Occipital lobe (tissue), 2 donors: Measurements from ENCODE around the gene LSM3. TPM values are rescaled to one million over a fixed set of nuclear protein-coding genes. Genes with fewer than 3 reads are reported as not detected.

Experiments
- DNase-seq: peaks from one replicate; lab custom pipeline; 2025; lab: John Stamatoyannopoulos, UW
- total RNA-seq: library from RNA; depleted of rRNA; stranded (reverse); fragments of >200 nt; gene quantifications from one replicate; pipeline ENCODE4 v1.2.3, GENCODE V29; 2014

Gene LSM3
- total RNA-seq, 1 donor from 2014 or later: 11.1 TPM

- DNase-seq: no peak
These were observed 61.3 kb downstream of the LSM3 start for GRCh38 chr3:14239940-14240339.

- no peak for DNase-seq
These were observed 61.7 kb downstream of the LSM3 start for GRCh38 chr3:14240366-14240765.

GRCh38 chr3:14241716-14242115 is 63.1 kb downstream of the LSM3 start:
- DNase-seq: no peak

GRCh38 chr3:14242490-14243311 is 64.1 kb downstream of the LSM3 start:
- DNase-seq: no peak

- DNase-seq: no peak
These were observed 65.2 kb downstream of the LSM3 start for GRCh38 chr3:14243782-14244181.

- DNase-seq: no peak
These were observed 66.1 kb downstream of the LSM3 start for GRCh38 chr3:14244521-14245247.

- DNase-seq: no peak
These were observed 66.6 kb downstream of the LSM3 start for GRCh38 chr3:14245248-14245639.

- DNase-seq: no peak
These were observed 67.2 kb downstream of the LSM3 start for GRCh38 chr3:14245822-14246221.

GRCh38 chr3:14246414-14246813 is 67.8 kb downstream of the LSM3 start:
- no peak for DNase-seq

- DNase-seq: no peak
These were observed 69.8 kb downstream of the LSM3 start for GRCh38 chr3:14248477-14248848.

- peak; percentile 30 for DNase-seq
These were observed 70.4 kb downstream of the LSM3 start for GRCh38 chr3:14248849-14249523.

Other genes starting within 250 kb of the LSM3 start
- gene CHCHD4, start 53.9 kb upstream of the LSM3 start, total RNA-seq: 8.7 TPM
- gene TMEM43, start 53.8 kb upstream of the LSM3 start, total RNA-seq: 44.1 TPM
- 10.6 TPM for gene XPC, start 216 bp upstream of the LSM3 start, total RNA-seq
- 24.8 TPM for gene SLC6A6, start 223.8 kb downstream of the LSM3 start, total RNA-seq